ENCODE data around the gene FNBP1. TPM values are rescaled to one million over a fixed set of nuclear protein-coding genes. Genes with fewer than 3 reads are reported as not detected.

FNBP1 gene
- total and polyA plus RNA-seq, 2 of the 13 experiments (the other 11 are each of a cell fraction or from before 2014, with no cell fraction given): 5.4 to 19.5 TPM

DNA sequence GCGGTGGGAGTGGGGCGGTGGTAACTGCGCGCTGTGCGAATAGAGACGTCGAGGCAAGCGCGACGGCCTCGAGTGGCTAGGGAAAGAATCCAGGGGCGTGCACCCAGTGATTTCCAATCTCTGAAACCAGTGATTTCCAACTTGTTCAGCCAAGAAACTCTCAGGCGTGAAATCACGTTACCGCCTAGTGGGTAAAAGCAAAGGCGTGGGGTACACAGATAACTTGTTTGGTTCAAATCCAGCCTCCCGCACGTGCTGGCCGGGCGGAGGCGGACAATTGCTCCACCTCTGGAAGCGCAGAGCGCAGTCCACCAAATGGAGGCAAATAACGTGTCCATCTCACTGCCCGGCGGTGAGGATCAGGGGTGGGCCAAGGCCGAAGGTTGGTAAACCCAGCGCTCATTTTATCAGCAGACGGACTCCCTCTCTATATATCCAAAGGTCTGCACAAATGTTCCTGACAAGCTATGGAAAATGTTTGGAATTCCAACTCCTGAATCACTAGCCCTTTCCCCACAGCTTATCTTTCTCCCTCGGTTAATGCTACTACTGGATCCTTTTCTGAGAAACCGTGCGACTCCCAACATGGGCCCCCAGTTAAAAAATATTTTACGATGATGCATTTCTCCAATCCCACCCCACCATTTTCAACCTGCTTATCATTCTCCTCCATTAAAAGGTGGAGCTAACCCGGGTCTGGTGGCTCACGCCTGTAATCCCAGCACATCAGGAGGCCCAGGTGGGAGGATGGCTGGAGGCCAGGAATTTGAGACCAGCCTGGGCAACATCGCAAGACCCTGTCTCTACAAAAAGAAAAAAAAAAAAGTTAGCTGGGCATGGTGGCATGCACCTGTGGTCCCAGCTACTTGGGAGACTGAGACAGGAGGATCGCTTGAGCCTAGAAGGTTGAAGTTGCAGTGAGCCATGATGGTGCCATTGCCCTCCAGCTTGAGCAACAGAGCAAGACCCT is 950 bp upstream of the FNBP1 start (continued):
- TF ChIP-seq, protein P1, sequence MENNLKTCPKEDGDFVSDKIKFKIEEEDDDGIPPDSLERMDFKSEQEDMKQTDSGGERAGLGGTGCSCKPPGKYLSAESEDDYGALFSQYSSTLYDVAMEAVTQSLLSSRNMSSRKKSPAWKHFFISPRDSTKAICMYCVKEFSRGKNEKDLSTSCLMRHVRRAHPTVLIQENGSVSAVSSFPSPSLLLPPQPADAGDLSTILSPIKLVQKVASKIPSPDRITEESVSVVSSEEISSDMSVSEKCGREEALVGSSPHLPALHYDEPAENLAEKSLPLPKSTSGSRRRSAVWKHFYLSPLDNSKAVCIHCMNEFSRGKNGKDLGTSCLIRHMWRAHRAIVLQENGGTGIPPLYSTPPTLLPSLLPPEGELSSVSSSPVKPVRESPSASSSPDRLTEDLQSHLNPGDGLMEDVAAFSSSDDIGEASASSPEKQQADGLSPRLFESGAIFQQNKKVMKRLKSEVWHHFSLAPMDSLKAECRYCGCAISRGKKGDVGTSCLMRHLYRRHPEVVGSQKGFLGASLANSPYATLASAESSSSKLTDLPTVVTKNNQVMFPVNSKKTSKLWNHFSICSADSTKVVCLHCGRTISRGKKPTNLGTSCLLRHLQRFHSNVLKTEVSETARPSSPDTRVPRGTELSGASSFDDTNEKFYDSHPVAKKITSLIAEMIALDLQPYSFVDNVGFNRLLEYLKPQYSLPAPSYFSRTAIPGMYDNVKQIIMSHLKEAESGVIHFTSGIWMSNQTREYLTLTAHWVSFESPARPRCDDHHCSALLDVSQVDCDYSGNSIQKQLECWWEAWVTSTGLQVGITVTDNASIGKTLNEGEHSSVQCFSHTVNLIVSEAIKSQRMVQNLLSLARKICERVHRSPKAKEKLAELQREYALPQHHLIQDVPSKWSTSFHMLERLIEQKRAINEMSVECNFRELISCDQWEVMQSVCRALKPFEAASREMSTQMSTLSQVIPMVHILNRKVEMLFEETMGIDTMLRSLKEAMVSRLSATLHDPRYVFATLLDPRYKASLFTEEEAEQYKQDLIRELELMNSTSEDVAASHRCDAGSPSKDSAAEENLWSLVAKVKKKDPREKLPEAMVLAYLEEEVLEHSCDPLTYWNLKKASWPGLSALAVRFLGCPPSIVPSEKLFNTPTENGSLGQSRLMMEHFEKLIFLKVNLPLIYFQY (CRISPR knock-in tag; IDR thresholded peaks at IDR 0.05; ENCODE audit: borderline replicate concordance): no peak
- TF ChIP-seq FOXA3 (CRISPR knock-in tag; IDR thresholded peaks at IDR 0.05) (peak; percentile 39; the same call in 1 of the 2 replicates), SP1 (IDR thresholded peaks at IDR 0.05) (no peak), SP1 (CRISPR knock-in tag; IDR thresholded peaks at IDR 0.05) (no peak), MIER3 (CRISPR knock-in tag; IDR thresholded peaks at IDR 0.05; ENCODE audit: borderline replicate concordance) (no peak), ZBTB25 (CRISPR knock-in tag; IDR thresholded peaks at IDR 0.05) (no peak), ZMYM3 (CRISPR knock-in tag; IDR thresholded peaks at IDR 0.05) (no peak), ATAD3A (CRISPR knock-in tag; IDR thresholded peaks at IDR 0.05) (no peak), ZNF382 (CRISPR knock-in tag; IDR thresholded peaks at IDR 0.05; ENCODE audit: borderline replicate concordance) (no peak)
- TF ChIP-seq, protein P2, sequence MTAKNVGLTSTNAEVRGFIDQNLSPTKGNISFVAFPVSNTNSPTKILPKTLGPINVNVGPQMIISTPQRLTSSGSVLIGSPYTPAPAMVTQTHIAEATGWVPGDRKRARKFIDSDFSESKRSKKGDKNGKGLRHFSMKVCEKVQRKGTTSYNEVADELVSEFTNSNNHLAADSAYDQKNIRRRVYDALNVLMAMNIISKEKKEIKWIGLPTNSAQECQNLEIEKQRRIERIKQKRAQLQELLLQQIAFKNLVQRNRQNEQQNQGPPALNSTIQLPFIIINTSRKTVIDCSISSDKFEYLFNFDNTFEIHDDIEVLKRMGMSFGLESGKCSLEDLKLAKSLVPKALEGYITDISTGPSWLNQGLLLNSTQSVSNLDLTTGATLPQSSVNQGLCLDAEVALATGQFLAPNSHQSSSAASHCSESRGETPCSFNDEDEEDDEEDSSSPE (CRISPR knock-in tag; IDR thresholded peaks at IDR 0.05): peak; percentile 87
- TF ChIP-seq, protein P3, sequence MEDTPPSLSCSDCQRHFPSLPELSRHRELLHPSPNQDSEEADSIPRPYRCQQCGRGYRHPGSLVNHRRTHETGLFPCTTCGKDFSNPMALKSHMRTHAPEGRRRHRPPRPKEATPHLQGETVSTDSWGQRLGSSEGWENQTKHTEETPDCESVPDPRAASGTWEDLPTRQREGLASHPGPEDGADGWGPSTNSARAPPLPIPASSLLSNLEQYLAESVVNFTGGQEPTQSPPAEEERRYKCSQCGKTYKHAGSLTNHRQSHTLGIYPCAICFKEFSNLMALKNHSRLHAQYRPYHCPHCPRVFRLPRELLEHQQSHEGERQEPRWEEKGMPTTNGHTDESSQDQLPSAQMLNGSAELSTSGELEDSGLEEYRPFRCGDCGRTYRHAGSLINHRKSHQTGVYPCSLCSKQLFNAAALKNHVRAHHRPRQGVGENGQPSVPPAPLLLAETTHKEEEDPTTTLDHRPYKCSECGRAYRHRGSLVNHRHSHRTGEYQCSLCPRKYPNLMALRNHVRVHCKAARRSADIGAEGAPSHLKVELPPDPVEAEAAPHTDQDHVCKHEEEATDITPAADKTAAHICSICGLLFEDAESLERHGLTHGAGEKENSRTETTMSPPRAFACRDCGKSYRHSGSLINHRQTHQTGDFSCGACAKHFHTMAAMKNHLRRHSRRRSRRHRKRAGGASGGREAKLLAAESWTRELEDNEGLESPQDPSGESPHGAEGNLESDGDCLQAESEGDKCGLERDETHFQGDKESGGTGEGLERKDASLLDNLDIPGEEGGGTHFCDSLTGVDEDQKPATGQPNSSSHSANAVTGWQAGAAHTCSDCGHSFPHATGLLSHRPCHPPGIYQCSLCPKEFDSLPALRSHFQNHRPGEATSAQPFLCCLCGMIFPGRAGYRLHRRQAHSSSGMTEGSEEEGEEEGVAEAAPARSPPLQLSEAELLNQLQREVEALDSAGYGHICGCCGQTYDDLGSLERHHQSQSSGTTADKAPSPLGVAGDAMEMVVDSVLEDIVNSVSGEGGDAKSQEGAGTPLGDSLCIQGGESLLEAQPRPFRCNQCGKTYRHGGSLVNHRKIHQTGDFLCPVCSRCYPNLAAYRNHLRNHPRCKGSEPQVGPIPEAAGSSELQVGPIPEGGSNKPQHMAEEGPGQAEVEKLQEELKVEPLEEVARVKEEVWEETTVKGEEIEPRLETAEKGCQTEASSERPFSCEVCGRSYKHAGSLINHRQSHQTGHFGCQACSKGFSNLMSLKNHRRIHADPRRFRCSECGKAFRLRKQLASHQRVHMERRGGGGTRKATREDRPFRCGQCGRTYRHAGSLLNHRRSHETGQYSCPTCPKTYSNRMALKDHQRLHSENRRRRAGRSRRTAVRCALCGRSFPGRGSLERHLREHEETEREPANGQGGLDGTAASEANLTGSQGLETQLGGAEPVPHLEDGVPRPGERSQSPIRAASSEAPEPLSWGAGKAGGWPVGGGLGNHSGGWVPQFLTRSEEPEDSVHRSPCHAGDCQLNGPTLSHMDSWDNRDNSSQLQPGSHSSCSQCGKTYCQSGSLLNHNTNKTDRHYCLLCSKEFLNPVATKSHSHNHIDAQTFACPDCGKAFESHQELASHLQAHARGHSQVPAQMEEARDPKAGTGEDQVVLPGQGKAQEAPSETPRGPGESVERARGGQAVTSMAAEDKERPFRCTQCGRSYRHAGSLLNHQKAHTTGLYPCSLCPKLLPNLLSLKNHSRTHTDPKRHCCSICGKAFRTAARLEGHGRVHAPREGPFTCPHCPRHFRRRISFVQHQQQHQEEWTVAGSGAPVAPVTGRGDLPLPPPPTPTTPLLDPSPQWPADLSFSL (CRISPR knock-in tag; IDR thresholded peaks at IDR 0.05): no peak
- TF ChIP-seq, protein P4, sequence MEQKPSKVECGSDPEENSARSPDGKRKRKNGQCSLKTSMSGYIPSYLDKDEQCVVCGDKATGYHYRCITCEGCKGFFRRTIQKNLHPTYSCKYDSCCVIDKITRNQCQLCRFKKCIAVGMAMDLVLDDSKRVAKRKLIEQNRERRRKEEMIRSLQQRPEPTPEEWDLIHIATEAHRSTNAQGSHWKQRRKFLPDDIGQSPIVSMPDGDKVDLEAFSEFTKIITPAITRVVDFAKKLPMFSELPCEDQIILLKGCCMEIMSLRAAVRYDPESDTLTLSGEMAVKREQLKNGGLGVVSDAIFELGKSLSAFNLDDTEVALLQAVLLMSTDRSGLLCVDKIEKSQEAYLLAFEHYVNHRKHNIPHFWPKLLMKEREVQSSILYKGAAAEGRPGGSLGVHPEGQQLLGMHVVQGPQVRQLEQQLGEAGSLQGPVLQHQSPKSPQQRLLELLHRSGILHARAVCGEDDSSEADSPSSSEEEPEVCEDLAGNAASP (CRISPR knock-in tag; IDR thresholded peaks at IDR 0.05; ENCODE audit: borderline replicate concordance): no peak
- TF ChIP-seq, protein P5, sequence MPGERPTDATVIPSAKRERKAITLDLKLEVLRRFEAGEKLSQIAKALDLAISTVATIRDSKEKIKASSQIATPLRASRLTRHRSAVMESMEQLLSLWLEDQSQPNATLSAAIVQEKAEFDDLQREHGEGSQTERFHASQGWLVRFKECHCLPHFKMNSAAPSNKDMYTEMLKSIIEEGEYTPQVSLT (CRISPR knock-in tag; IDR thresholded peaks at IDR 0.05; ENCODE audit: borderline replicate concordance, low read depth): no peak
